DND-41 (cell line): ENCODE measurements around the gene NCK1.

ENCODE experiments used
- ATAC-seq: fragments of 200-7000 bp; cut with Tn5 transposase; 3 replicates; pipeline ENCODE4 v1.9.1; 2021; ENCODE audit warnings: low read depth; ENCODE audit not compliant: insufficient read depth
- DNase-seq: peaks from one replicate; pipeline ENCODE4 v3.0.0-alpha.2; 2020
- H2AFZ ChIP-seq: 2 replicates; pipeline ENCODE4 v1.6.0; 2012; ENCODE audit warnings: low read depth, low read length
- H3K27ac ChIP-seq: 2 replicates; pipeline ENCODE4 v1.5.1; 2012; ENCODE audit warnings: low read length, inconsistent platforms
- H3K27me3 ChIP-seq: fragments of 200-600 bp; sonication (generic); 2 replicates; pipeline ENCODE4 v1.6.0; 2012; ENCODE audit warnings: low read length, mild to moderate bottlenecking, inconsistent platforms; ENCODE audit not compliant: insufficient read depth, poor library complexity
- H3K36me3 ChIP-seq: 2 replicates; pipeline ENCODE4 v1.5.1; 2012; ENCODE audit warnings: low read length, inconsistent platforms; ENCODE audit not compliant: insufficient read depth
- H3K4me1 ChIP-seq: 2 replicates; pipeline ENCODE4 v1.5.1; 2012; ENCODE audit warnings: mild to moderate bottlenecking, low read length; ENCODE audit not compliant: insufficient read depth
- H3K4me2 ChIP-seq: 2 replicates; pipeline ENCODE4 v1.6.0; 2012; ENCODE audit warnings: mild to moderate bottlenecking, moderate library complexity, low read length, inconsistent platforms; ENCODE audit not compliant: insufficient read depth
- H3K4me3 ChIP-seq, 2 experiments: fragments of 200-600 bp in 1 of 2; shearing (Covaris generic) in 1 of 2; 2 replicates each; pipeline ENCODE4 v1.5.1; 2012 to 2016; ENCODE audit warnings: inconsistent platforms in 2 of 2, low read length in 2 of 2, mild to moderate bottlenecking in 2 of 2, low read depth in 1 of 2, moderate library complexity in 1 of 2
- H3K79me2 ChIP-seq: 2 replicates; pipeline ENCODE4 v1.6.0; 2012; ENCODE audit warnings: low read length, inconsistent platforms; ENCODE audit not compliant: insufficient read depth
- H3K9ac ChIP-seq: 2 replicates; pipeline ENCODE4 v1.6.0; 2012; ENCODE audit warnings: low read depth, mild to moderate bottlenecking, inconsistent platforms, low read length, moderate library complexity
- H3K9me3 ChIP-seq: 2 replicates; pipeline ENCODE4 v1.5.1; 2012; ENCODE audit warnings: low read length, moderate library complexity, mild to moderate bottlenecking, inconsistent platforms; ENCODE audit not compliant: insufficient read depth, severe bottlenecking
- H4K20me1 ChIP-seq: 2 replicates; pipeline ENCODE4 v1.6.0; 2012; ENCODE audit warnings: low read length; ENCODE audit not compliant: insufficient read depth
- CTCF ChIP-seq: IDR thresholded peaks from 2 replicates; pipeline ENCODE4 v1.5.1; 2012; ENCODE audit warnings: borderline replicate concordance, low read length, moderate library complexity, mild to moderate bottlenecking; ENCODE audit not compliant: poor library complexity, severe bottlenecking; ENCODE audit errors: extremely low read depth
- EZH2 ChIP-seq: IDR thresholded peaks from 3 replicates; pipeline ENCODE4 v1.6.1; 2012; ENCODE audit warnings: borderline replicate concordance, low read depth, mild to moderate bottlenecking, moderate library complexity, low read length, inconsistent platforms; ENCODE audit not compliant: severe bottlenecking

NCK1 gene

GRCh38 chr3:136955813-136956212 is 93.8 kb downstream of the NCK1 start:
- Histone ChIP-seq H2AFZ (no peak overlapping the region), H3K9ac (no peak overlapping the region), H3K4me3 (no peak overlapping the region), H3K4me2 (no peak overlapping the region), H3K36me3 (peaks cover 3% of the 10 kb centered on the region; the same call in 1 of the 2 replicates), H3K4me1 (no peaks in the 10 kb centered on the region), H3K79me2 (no peaks in the 10 kb centered on the region), H3K27me3 (no peaks in the 10 kb centered on the region), H3K27ac (no peak overlapping the region), H3K9me3 (no peaks in the 10 kb centered on the region), H4K20me1 (no peaks in the 10 kb centered on the region)
- ATAC-seq (no peak), DNase-seq (no peak)
- no peak for TF ChIP-seq EZH2
- TF ChIP-seq CTCF = no peak

- Histone ChIP-seq H3K27ac (no peak overlapping the region), H4K20me1 (no peaks in the 10 kb centered on the region), H3K4me1 (no peaks in the 10 kb centered on the region), H3K4me3 (no peak overlapping the region), H3K4me2 (no peak overlapping the region), H2AFZ (no peak overlapping the region), H3K79me2 (no peaks in the 10 kb centered on the region), H3K27me3 (no peaks in the 10 kb centered on the region), H3K9ac (no peak overlapping the region), H3K9me3 (no peaks in the 10 kb centered on the region), H3K36me3 (no peaks in the 10 kb centered on the region)
- TF ChIP-seq CTCF = no peak
- no peak for TF ChIP-seq EZH2
- no peak for DNase-seq
- no peak for ATAC-seq
Observed at GRCh38 chr3:136956971-136957370, 95.0 kb downstream of the NCK1 start.

- Histone ChIP-seq H3K79me2 (no peaks in the 10 kb centered on the region), H3K4me3 (no peak within 1 kb of the TSS), H3K4me1 (no peaks in the 10 kb centered on the region), H3K9me3 (no peaks in the 10 kb centered on the region), H2AFZ (no peak within 1 kb of the TSS), H3K27ac (no peak within 1 kb of the TSS), H4K20me1 (no peaks in the 10 kb centered on the region), H3K27me3 (no peaks in the 10 kb centered on the region), H3K9ac (no peak within 1 kb of the TSS), H3K36me3 (no peaks in the 10 kb centered on the region), H3K4me2 (no peak within 1 kb of the TSS)
- 0 out of 3 replicates have a peak, but pooled peaks have one; percentile 22 for ATAC-seq
- no peak for DNase-seq
- TF ChIP-seq EZH2 = no peak
- TF ChIP-seq CTCF = no peak
Observed at GRCh38 chr3:136957751-136958288, 95.8 kb downstream of the NCK1 start, which contains the start of gene IL20RB. Gene IL20RB, plus strand, starts transcription at chr3:136957983. Its CDS starts 131 bp downstream, at chr3:136958114.
